AG09319 (cell line): ENCODE measurements around the gene KCNS3.

Experiments used
- DNase-seq: peaks from one replicate; pipeline ENCODE4 v3.0.0-alpha.2; 2010; ENCODE audit warnings: low read depth; ENCODE audit errors: extremely low read depth
- CTCF ChIP-seq: IDR thresholded peaks from 2 replicates; pipeline ENCODE4 v1.5.1; 2011; ENCODE audit warnings: low read depth, mild to moderate bottlenecking, inconsistent platforms, low read length, moderate library complexity

KCNS3 gene

DNA sequence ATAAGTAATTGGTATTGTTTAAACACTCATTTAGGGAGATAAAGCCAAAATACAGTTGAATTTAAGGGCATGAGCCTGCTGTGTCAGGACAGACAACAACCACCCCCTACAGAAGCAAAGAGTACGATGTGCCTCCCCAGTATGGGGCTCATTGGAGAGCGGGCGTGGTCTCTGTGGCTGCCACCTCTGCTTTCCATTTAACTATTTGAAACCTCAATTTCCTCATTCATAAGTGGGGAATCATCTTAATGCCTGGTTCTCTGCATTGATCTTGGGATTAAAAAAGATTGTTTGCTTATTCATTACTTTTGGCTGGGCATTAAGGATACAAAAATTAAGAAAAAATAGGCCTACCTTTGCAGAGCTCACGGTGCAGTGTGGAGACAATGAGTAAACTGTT is 21.4 kb downstream of the KCNS3 start:
- DNase-seq = no peak
- TF ChIP-seq CTCF = no peak

DNA sequence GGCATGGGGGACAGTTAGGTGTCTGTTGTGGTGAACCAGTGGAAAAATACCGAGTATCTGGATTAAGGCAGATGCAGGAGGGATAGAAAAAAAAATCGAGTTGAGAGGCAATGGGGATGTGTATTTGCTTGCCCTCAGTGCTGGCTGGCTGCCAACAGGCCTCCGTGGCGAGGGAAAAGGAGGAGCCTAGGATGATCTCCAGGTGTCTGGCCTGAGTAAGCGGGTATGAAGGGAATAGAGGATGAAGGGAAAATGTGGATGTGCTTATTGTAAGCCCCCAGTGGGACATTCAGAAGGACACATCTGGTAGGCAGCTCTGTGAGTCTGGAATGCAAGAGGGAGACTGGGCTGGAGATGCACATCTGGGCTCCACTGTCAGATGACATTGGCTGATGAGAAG is 22.8 kb downstream of the KCNS3 start:
- DNase-seq = no peak
- no peak for TF ChIP-seq CTCF

- DNase-seq = no peak
- TF ChIP-seq CTCF = no peak
Measured at GRCh38 chr2:17910980-17911379, 32.5 kb downstream of the KCNS3 start.

DNA sequence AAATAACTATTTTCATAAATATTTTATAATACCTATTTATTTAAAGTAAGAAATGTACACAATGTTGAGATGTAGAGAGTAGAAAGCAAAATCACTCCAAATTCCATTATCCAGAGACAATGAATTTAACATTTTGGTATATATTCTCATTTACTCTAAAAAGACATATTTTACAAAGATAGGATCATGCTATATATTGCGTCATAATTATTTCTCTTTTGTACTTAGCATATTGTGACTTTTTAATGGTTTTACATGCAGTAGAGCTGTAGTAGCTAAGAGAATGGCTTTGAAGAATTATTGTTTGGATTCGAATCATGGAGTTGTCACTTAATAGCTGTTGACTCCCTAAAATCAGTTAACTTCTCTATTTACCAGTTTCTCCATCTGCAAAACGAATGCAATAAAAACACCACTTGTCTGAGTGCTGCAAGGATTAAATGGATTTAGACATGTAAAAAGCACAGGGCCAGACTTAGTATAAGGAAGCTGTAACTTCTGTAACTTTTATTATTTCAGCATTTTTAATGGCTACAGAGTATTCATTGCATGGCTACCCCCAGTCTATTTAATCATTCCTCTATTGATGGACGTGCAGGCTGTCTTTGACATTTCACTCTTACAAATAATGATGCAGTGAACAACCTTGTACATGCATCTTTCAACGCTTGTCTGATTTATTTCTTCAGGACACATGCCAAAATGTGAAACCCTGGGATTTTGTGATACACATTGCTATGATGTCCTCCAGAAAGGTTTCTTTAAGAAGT is 33.2 kb downstream of the KCNS3 start:
- no peak for DNase-seq
- no peak for TF ChIP-seq CTCF

- no peak for DNase-seq
- no peak for TF ChIP-seq CTCF
Measured at GRCh38 chr2:17912266-17912691, 33.8 kb downstream of the KCNS3 start.

- no peak for TF ChIP-seq CTCF
- DNase-seq = no peak
Measured at GRCh38 chr2:17915099-17915498, 36.6 kb downstream of the KCNS3 start.

DNA sequence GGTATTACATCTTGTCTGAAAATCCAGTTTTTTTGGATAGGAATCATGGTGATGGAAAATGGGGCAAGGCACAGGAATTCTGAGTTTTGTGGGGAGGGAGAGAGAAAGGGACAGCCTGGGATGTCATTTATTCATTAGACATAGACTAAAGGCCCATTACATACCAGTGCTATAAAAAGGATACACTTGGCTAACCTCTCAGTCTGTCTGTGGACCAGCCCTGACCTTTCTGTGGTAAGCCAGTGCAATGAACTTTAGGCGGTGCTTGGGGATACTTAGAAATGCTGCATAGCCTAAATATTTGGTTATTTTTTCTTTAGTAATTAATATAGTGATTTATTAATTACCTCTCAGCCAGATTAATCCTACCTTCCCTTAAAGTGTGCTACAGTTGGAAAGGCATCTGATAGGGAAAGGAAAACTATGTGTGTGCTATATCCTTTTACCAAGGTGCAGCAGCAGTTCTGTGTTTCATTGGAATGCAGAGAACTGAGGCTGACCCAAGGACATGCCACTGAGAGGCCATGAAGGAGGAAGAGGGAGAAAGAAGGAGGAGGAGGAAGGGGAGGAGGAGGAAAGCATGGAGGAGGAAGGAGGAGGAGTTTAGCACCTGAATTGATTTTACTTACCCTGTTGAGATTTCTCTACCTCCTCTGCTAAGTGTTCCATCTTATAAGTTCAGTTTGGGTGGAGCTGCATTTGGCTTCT is 37.5 kb downstream of the KCNS3 start:
- DNase-seq = no peak
- TF ChIP-seq CTCF = no peak
